ENCODE results near the gene TSPAN15. TPM values are rescaled to one million over a fixed set of nuclear protein-coding genes. Genes with fewer than 3 reads are reported as not detected.

TSPAN15 gene
- total and polyA plus RNA-seq, 2 of the 4 experiments (the other 2 are of a cell fraction) = 0.48 TPM; not detected in 1

DNA sequence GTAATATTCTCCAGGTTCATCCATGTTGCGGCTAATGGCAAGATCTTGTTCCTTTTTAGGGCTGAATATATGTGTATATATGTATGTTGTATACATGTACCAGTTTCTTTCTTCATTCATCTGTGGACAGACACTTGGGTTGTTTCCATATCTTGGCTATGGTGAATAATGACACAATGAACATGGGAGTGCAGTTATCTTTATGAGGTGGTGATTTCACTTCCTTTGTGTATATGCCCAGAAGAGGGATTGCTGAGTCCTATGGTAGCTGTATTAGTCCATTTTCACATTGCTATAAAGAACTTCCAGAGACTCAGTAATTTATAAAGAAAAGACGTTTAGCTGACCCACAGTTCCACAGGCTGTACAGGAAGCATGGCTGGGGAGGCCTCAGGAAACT, 17.1 kb upstream of the TSPAN15 start:
- Histone ChIP-seq H3K4me3 (ENCODE audit: insufficient read depth, low read depth, low read length) (no peak overlapping the region), H3K9me1 (ENCODE audit: insufficient read depth, low read length) (peaks cover 5% of the 10 kb centered on the region; the same call in 1 of the 2 replicates), H3K27me3 (ENCODE audit: control insufficient read depth, insufficient read depth, low read length) (peaks cover 16% of the 10 kb centered on the region), H3K9ac (ENCODE audit: low read depth, low read length) (no peak overlapping the region), H2AK5ac (ENCODE audit: low read depth, low read length) (no peak overlapping the region), H4K91ac (ENCODE audit: insufficient read depth, low read depth, low read length) (no peak overlapping the region), H3K36me3 (ENCODE audit: control insufficient read depth, insufficient read depth, low read length) (no peaks in the 10 kb centered on the region), H3K23ac (ENCODE audit: low read depth, low read length) (no peak overlapping the region), H3K4ac (ENCODE audit: low read depth, low read length) (no peak overlapping the region), H2BK120ac (ENCODE audit: low read depth, low read length) (no peak overlapping the region), H4K5ac (ENCODE audit: low read depth, low read length) (no peak overlapping the region), H3K14ac (replicated peaks; ENCODE audit: low read depth, low read length) (no peak overlapping the region), H4K8ac (ENCODE audit: low read depth in 2 of 2, low read length in 2 of 2) (no peak overlapping the region), H3K4me2 (ENCODE audit: low read depth, low read length) (no peak overlapping the region), H3K9me3 (ENCODE audit: control insufficient read depth, insufficient read depth, low read length) (no peaks in the 10 kb centered on the region), H4K20me1 (ENCODE audit: insufficient read depth, low read length) (no peaks in the 10 kb centered on the region), H2AK9ac (replicated peaks; ENCODE audit: low read depth, low read length, poor library complexity) (no peak overlapping the region), H2AFZ (replicated peaks; ENCODE audit: low read length, poor library complexity) (no peak overlapping the region), H2BK5ac (ENCODE audit: low read depth, low read length, poor library complexity, severe bottlenecking) (no peak overlapping the region), H2BK20ac (ENCODE audit: low read depth, low read length) (no peak overlapping the region), H3K79me1 (ENCODE audit: low read depth in 1 of 2, low read length in 2 of 2) (no peaks in the 10 kb centered on the region), H3K27ac (ENCODE audit: insufficient read depth, low read length) (no peak overlapping the region), H2BK15ac (ENCODE audit: low read depth, low read length) (no peak overlapping the region), H3K4me1 (ENCODE audit: control insufficient read depth, insufficient read depth, low read length) (peaks cover 6% of the 10 kb centered on the region), H3K18ac (ENCODE audit: low read depth, low read length) (no peak overlapping the region), H3K56ac (ENCODE audit: extremely low read depth, insufficient read depth, low read length) (no peak overlapping the region)
- in situ Hi-C loops (cut with MboI; ENCODE audit: low sequenced_read_pairs) (no loop called here), intact Hi-C loops (cut with micrococcal nuclease) (no loop called here), dilution Hi-C loops (cut with HindIII; ENCODE audit: low sequenced_read_pairs, unreplicated experiment) (no loop called here)
- TF ChIP-seq BHLHE40 (IDR thresholded peaks at IDR 0.05; ENCODE audit: low read depth, low read length) = no peak
- no peak for TF ChIP-seq RCOR1 (IDR thresholded peaks at IDR 0.05; ENCODE audit: insufficient replicate concordance, low read length)
- no peak for TF ChIP-seq MAFK (IDR thresholded peaks at IDR 0.05; ENCODE audit: low read depth, low read length)
- TF ChIP-seq, protein P1, sequence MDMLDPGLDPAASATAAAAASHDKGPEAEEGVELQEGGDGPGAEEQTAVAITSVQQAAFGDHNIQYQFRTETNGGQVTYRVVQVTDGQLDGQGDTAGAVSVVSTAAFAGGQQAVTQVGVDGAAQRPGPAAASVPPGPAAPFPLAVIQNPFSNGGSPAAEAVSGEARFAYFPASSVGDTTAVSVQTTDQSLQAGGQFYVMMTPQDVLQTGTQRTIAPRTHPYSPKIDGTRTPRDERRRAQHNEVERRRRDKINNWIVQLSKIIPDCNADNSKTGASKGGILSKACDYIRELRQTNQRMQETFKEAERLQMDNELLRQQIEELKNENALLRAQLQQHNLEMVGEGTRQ (IDR thresholded peaks at IDR 0.05; ENCODE audit: low read depth, low read length) = no peak
- TF ChIP-seq SMC3 (IDR thresholded peaks at IDR 0.05; ENCODE audit: low read depth, low read length) = no peak
- no peak for TF ChIP-seq MXI1 (IDR thresholded peaks at IDR 0.05; ENCODE audit: borderline replicate concordance, low read depth, low read length)
- no peak for TF ChIP-seq FOS (IDR thresholded peaks at IDR 0.05; ENCODE audit: low read depth, low read length)
- TF ChIP-seq RAD21 (IDR thresholded peaks at IDR 0.05; ENCODE audit: low read length) = no peak
- TF ChIP-seq, protein P2, sequence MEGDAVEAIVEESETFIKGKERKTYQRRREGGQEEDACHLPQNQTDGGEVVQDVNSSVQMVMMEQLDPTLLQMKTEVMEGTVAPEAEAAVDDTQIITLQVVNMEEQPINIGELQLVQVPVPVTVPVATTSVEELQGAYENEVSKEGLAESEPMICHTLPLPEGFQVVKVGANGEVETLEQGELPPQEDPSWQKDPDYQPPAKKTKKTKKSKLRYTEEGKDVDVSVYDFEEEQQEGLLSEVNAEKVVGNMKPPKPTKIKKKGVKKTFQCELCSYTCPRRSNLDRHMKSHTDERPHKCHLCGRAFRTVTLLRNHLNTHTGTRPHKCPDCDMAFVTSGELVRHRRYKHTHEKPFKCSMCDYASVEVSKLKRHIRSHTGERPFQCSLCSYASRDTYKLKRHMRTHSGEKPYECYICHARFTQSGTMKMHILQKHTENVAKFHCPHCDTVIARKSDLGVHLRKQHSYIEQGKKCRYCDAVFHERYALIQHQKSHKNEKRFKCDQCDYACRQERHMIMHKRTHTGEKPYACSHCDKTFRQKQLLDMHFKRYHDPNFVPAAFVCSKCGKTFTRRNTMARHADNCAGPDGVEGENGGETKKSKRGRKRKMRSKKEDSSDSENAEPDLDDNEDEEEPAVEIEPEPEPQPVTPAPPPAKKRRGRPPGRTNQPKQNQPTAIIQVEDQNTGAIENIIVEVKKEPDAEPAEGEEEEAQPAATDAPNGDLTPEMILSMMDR (conservative IDR thresholded peaks at IDR 0.05; ENCODE audit: low read depth, low read length) = no peak
- TF ChIP-seq RFX5 (IDR thresholded peaks at IDR 0.05; ENCODE audit: low read depth, low read length) = no peak
- ATAC-seq (ENCODE audit: low read depth) (no peak), DNase-seq (no peak)
- ChIA-PET CTCF (interaction anchor here (0.7 kb wide), 1 partner anchor 203 kb away, joined by 3 read pairs; no protein-coding TSS in a partner anchor), POLR2A (ENCODE audit: unreplicated experiment) (no interaction called here)
- BruUV-seq (replicated peaks) = no TSS peak
- WGBS, 2 experiments (ENCODE audit: extremely low coverage in 2 of 2, insufficient read length in 1 of 2) = no CpG with 5 or more reads among the region's 2 CpGs
